ENCODE results near the gene SPTBN1. TPM values are rescaled to one million over a fixed set of nuclear protein-coding genes. Genes with fewer than 3 reads are reported as not detected.
"Not testable (repeated sequence)": the region's sequence is repeated elsewhere in the genome, so short reads cannot be mapped to it uniquely, and the experiment has no call there.

Gene SPTBN1
- total and polyA plus RNA-seq, 2 experiments from 2014 or later, result 57.7 to 187 TPM

DNA sequence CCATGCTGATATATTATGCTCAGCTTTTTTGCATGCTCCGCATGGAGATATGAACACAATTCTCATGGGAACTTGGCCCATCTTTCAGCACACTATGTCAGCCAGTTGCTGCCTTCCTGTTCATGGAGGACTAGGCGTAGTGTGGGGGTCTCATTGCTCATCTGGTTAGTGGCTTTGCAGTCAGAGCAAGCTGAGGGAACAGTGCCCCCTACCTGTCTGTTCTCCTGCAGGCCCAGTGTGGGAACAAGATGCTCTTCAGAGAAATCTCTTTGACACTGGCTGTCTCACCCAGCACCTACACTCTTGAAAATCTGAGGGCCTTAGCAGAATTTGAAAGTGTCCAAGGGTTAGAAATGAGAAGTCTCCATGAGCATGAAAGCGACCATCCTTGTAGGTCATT lies 47.1 kb downstream of the SPTBN1 start:
- TF ChIP-seq EZH2 (IDR thresholded peaks at IDR 0.05; ENCODE audit: insufficient read depth, poor library complexity, severe bottlenecking) (no peak), EZH2phosphoT487 (IDR thresholded peaks at IDR 0.05; ENCODE audit: insufficient read depth, low read depth) (no peak)
- Histone ChIP-seq H2AFZ (no peak overlapping the region), H3K4me2 (ENCODE audit: unreplicated experiment) (no peak overlapping the region), H3F3A (ENCODE audit: insufficient read depth) (peaks cover 14% of the 10 kb centered on the region), H3K27ac (no peak overlapping the region), H3K79me2 (ENCODE audit: insufficient read depth) (peaks cover 100% of the 10 kb centered on the region), H3K36me3 (ENCODE audit: low read depth) (no peaks in the 10 kb centered on the region), H3K9me2 (ENCODE audit: insufficient read depth) (no peaks in the 10 kb centered on the region), H3K4me3 (no peak overlapping the region), H3K9me3 (ENCODE audit: low read depth) (no peaks in the 10 kb centered on the region), H3K27me3 (replicated peaks; ENCODE audit: insufficient read depth) (no peaks in the 10 kb centered on the region), H3K4me1 (ENCODE audit: insufficient read depth) (peaks cover 28% of the 10 kb centered on the region), H4K20me1 (ENCODE audit: insufficient read depth) (peaks cover 14% of the 10 kb centered on the region; the same call in 1 of the 2 replicates), H3K9ac (no peak overlapping the region)
- peak; percentile 43 for DNase-seq
- in situ Hi-C loops (cut with MboI), result no loop called here
- 83 to 84% methylated on average over 3 of the region's 3 CpGs for WGBS, 2 experiments (ENCODE audit: low coverage in 1 of 2, low lambda C conversion rate in 2 of 2, missing lambda C conversion rate in 2 of 2)

DNA sequence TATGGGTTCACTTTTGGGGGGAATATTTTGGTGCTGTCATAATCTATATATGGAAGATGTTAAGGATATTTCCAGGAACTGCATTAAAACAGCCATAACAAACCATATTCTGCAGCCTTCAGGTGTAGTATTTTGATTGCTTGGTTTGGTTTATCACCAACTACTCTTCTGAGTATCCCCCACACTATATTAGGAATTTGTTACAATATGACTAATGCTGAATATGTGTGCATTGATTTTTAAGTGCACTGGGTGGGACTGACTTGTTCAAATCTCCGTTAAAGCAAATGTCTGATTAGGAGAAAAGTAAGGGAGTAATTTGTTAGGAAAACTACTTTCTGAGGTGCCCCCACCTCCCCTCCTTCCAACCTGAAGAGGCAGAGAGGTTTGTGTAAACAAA lies 47.7 kb downstream of the SPTBN1 start:
- no peak for DNase-seq
- Histone ChIP-seq H2AFZ (no peak overlapping the region), H3K36me3 (ENCODE audit: low read depth) (no peaks in the 10 kb centered on the region), H3K9ac (peak overlapping the region; percentile 10), H3K27ac (peak overlapping the region; percentile 37), H3K79me2 (ENCODE audit: insufficient read depth) (peaks cover 100% of the 10 kb centered on the region), H3K4me1 (ENCODE audit: insufficient read depth) (peaks cover 28% of the 10 kb centered on the region), H3K9me2 (ENCODE audit: insufficient read depth) (no peaks in the 10 kb centered on the region), H3K4me3 (no peak overlapping the region), H3K4me2 (ENCODE audit: unreplicated experiment) (peak overlapping the region; percentile 39), H3K27me3 (replicated peaks; ENCODE audit: insufficient read depth) (no peaks in the 10 kb centered on the region), H4K20me1 (ENCODE audit: insufficient read depth) (peaks cover 8% of the 10 kb centered on the region; the same call in 1 of the 2 replicates), H3K9me3 (ENCODE audit: low read depth) (no peaks in the 10 kb centered on the region), H3F3A (ENCODE audit: insufficient read depth) (peaks cover 14% of the 10 kb centered on the region)
- in situ Hi-C loops (cut with MboI), result no loop called here
- 41% methylated on average over 1 of the region's 1 CpG for WGBS, 2 experiments (ENCODE audit: low coverage in 1 of 2, low lambda C conversion rate in 2 of 2, missing lambda C conversion rate in 2 of 2)
- TF ChIP-seq EZH2 (IDR thresholded peaks at IDR 0.05; ENCODE audit: insufficient read depth, poor library complexity, severe bottlenecking), result no peak

GRCh38 chr2:54504866-54505265 lies 48.7 kb downstream of the SPTBN1 start:
- H3K4me3 ChIP-seq, result no peak overlapping the region
- TF ChIP-seq EZH2 (IDR thresholded peaks at IDR 0.05; ENCODE audit: insufficient read depth, poor library complexity, severe bottlenecking), result no peak
- no peak for TF ChIP-seq EZH2phosphoT487 (IDR thresholded peaks at IDR 0.05; ENCODE audit: insufficient read depth, low read depth)
- no peak overlapping the region for H2AFZ ChIP-seq
- peak overlapping the region; percentile 37 for H3K27ac ChIP-seq
- no peaks in the 10 kb centered on the region for H3K36me3 ChIP-seq (ENCODE audit: low read depth)
- no peaks in the 10 kb centered on the region for H3K9me2 ChIP-seq (ENCODE audit: insufficient read depth)
- DNase-seq, result peak; percentile 62
- no peak overlapping the region for H3K4me2 ChIP-seq (ENCODE audit: unreplicated experiment)
- WGBS, 2 experiments (ENCODE audit: low coverage in 1 of 2, low lambda C conversion rate in 2 of 2, missing lambda C conversion rate in 2 of 2), result 3 to 7% methylated on average over 2 of the region's 2 CpGs
- 0 out of 2 replicates have a peak overlapping the region, but pooled peaks have one; percentile 14 for H3K9ac ChIP-seq
- H3K9me3 ChIP-seq (ENCODE audit: low read depth), result no peaks in the 10 kb centered on the region
- H3F3A ChIP-seq (ENCODE audit: insufficient read depth), result peaks cover 14% of the 10 kb centered on the region
- no peaks in the 10 kb centered on the region for H3K27me3 ChIP-seq (replicated peaks; ENCODE audit: insufficient read depth)
- peaks cover 28% of the 10 kb centered on the region for H3K4me1 ChIP-seq (ENCODE audit: insufficient read depth)
- H4K20me1 ChIP-seq (ENCODE audit: insufficient read depth), result 0 out of 2 replicates have a peak, but pooled peaks cover 8% of the 10 kb centered on the region
- in situ Hi-C loops (cut with MboI), result no loop called here
- peaks cover 100% of the 10 kb centered on the region for H3K79me2 ChIP-seq (ENCODE audit: insufficient read depth)

DNA sequence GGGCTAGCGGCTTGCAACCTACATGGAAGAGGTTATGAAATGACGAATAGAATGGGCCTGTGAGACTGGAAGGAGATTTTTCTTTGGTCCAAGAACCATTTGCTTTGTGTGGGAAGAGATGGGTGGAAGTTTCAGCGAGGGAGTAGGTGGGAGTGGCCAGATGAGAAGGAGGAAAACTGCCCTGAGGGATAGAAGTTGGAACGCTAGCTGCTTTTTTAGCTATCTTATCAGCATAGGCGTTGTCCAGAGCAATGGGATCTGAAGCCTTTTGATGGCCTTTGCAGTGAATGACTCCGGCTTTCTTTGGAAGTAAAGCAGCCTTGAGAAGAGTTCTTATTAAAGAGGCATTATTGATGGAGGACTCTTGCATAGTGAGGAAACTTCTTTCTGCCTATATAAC lies 52.4 kb downstream of the SPTBN1 start:
- 0 out of 2 replicates have a peak, but pooled peaks cover 10% of the 10 kb centered on the region for H4K20me1 ChIP-seq (ENCODE audit: insufficient read depth)

DNA sequence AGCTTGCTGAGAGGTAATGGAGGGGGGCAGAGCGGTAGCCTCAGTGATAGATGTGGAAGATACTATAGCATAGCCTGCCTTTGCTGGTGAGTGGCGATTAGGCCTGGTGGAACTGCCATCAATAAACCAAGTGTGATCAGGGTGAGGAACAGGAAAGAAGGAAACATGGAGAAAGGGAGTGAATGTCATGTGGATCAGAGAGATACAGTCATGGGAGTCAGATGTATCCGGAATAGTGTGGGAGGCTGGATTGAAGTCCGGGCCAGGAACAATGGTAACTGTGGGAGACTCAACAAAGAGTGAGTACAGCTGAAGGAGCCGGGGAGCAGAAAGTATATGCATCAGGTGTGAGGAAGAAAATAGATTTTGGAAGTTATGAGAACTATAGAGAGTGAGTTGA lies 52.9 kb downstream of the SPTBN1 start:
- H3K4me2 ChIP-seq (ENCODE audit: unreplicated experiment); H3K9me2 ChIP-seq (ENCODE audit: insufficient read depth); H3K27ac ChIP-seq; H3K27me3 ChIP-seq (replicated peaks; ENCODE audit: insufficient read depth); H3K9ac ChIP-seq; H3F3A ChIP-seq (ENCODE audit: insufficient read depth); H2AFZ ChIP-seq; in situ Hi-C loops (cut with MboI); H3K9me3 ChIP-seq (ENCODE audit: low read depth); H3K36me3 ChIP-seq (ENCODE audit: low read depth); DNase-seq; H3K4me3 ChIP-seq: not testable (repeated sequence)
- H3K79me2 ChIP-seq (ENCODE audit: insufficient read depth), result peaks cover 100% of the 10 kb centered on the region
- WGBS, 2 experiments (ENCODE audit: low coverage in 1 of 2, low lambda C conversion rate in 2 of 2, missing lambda C conversion rate in 2 of 2), result 95 to 98% methylated on average over 5 of the region's 5 CpGs
- peaks cover 33% of the 10 kb centered on the region for H3K4me1 ChIP-seq (ENCODE audit: insufficient read depth)
- peaks cover 15% of the 10 kb centered on the region; the same call in 1 of the 2 replicates for H4K20me1 ChIP-seq (ENCODE audit: insufficient read depth)

More for the DNA sequence above, 52.4 kb downstream of the SPTBN1 start:
- peaks cover 35% of the 10 kb centered on the region for H3K4me1 ChIP-seq (ENCODE audit: insufficient read depth)
- no peak for TF ChIP-seq EZH2 (IDR thresholded peaks at IDR 0.05; ENCODE audit: insufficient read depth, poor library complexity, severe bottlenecking)
- TF ChIP-seq EZH2phosphoT487 (IDR thresholded peaks at IDR 0.05; ENCODE audit: insufficient read depth, low read depth), result no peak
- H2AFZ ChIP-seq, result no peak overlapping the region
- no peak for DNase-seq
- no peaks in the 10 kb centered on the region for H3K36me3 ChIP-seq (ENCODE audit: low read depth)
- no peak overlapping the region for H3K9ac ChIP-seq
- no peaks in the 10 kb centered on the region for H3K9me3 ChIP-seq (ENCODE audit: low read depth)
- no peak overlapping the region for H3K4me2 ChIP-seq (ENCODE audit: unreplicated experiment)
- H3K4me3 ChIP-seq, result no peak overlapping the region
- no peaks in the 10 kb centered on the region for H3K9me2 ChIP-seq (ENCODE audit: insufficient read depth)
- H3K27me3 ChIP-seq (replicated peaks; ENCODE audit: insufficient read depth), result no peaks in the 10 kb centered on the region
- 94% methylated on average over 6 of the region's 6 CpGs for WGBS, 2 experiments (ENCODE audit: low coverage in 1 of 2, low lambda C conversion rate in 2 of 2, missing lambda C conversion rate in 2 of 2)
- in situ Hi-C loops (cut with MboI), result no loop called here
- H3F3A ChIP-seq (ENCODE audit: insufficient read depth), result peaks cover 11% of the 10 kb centered on the region
- peaks cover 100% of the 10 kb centered on the region for H3K79me2 ChIP-seq (ENCODE audit: insufficient read depth)
- H3K27ac ChIP-seq, result no peak overlapping the region

All from GM23248 (cell line).